ENCODE data around the gene CMTM8. TPM values are rescaled to one million over a fixed set of nuclear protein-coding genes. Genes with fewer than 3 reads are reported as not detected.

CMTM8 gene
- total and polyA plus RNA-seq, 4 donors = 0.89 to 4.6 (median 2.8) TPM

GRCh38 chr3:32360493-32360827 lies 122.0 kb downstream of the CMTM8 start:
- Histone ChIP-seq H3K36me3 (ENCODE audit: control insufficient read depth, insufficient read depth, low read length) (no peaks in the 10 kb centered on the region), H3K27ac (ENCODE audit: low read depth, low read length) (no peak overlapping the region), H3K9me3 (ENCODE audit: control insufficient read depth, insufficient read depth, low read length) (no peaks in the 10 kb centered on the region), H3K4me3 (ENCODE audit: low read depth, low read length) (no peak overlapping the region), H3K27me3 (ENCODE audit: control insufficient read depth, insufficient read depth, low read length) (no peaks in the 10 kb centered on the region), H3K4me1 (ENCODE audit: control insufficient read depth, insufficient read depth, low read length) (no peaks in the 10 kb centered on the region)
- 71% methylated on average over 4 of the region's 4 CpGs for WGBS (ENCODE audit: insufficient coverage)
- peak in 1 of 6 donors; percentile 62 for DNase-seq (ENCODE audit: low read depth in 4 of 6, low spot score in 6 of 6)

- WGBS (ENCODE audit: insufficient coverage) = 86% methylated on average over 3 of the region's 6 CpGs
- no peak overlapping the region for H3K4me3 ChIP-seq (ENCODE audit: low read depth, low read length)
- no peaks in the 10 kb centered on the region for H3K36me3 ChIP-seq (ENCODE audit: control insufficient read depth, insufficient read depth, low read length)
- H3K27ac ChIP-seq (ENCODE audit: low read depth, low read length) = no peak overlapping the region
- DNase-seq (ENCODE audit: low read depth in 4 of 6, low spot score in 6 of 6) = no peak
- H3K4me1 ChIP-seq (ENCODE audit: control insufficient read depth, insufficient read depth, low read length) = no peaks in the 10 kb centered on the region
- no peaks in the 10 kb centered on the region for H3K27me3 ChIP-seq (ENCODE audit: control insufficient read depth, insufficient read depth, low read length)
- H3K9me3 ChIP-seq (ENCODE audit: control insufficient read depth, insufficient read depth, low read length) = no peaks in the 10 kb centered on the region
Observed at GRCh38 chr3:32366638-32367397, 128.3 kb downstream of the CMTM8 start.

GRCh38 chr3:32367442-32367841 lies 129.0 kb downstream of the CMTM8 start:
- Histone ChIP-seq H3K27me3 (ENCODE audit: control insufficient read depth, insufficient read depth, low read length) (no peaks in the 10 kb centered on the region), H3K4me1 (ENCODE audit: control insufficient read depth, insufficient read depth, low read length) (no peaks in the 10 kb centered on the region), H3K27ac (ENCODE audit: low read depth, low read length) (no peak overlapping the region), H3K9me3 (ENCODE audit: control insufficient read depth, insufficient read depth, low read length) (no peaks in the 10 kb centered on the region), H3K4me3 (ENCODE audit: low read depth, low read length) (no peak overlapping the region), H3K36me3 (ENCODE audit: control insufficient read depth, insufficient read depth, low read length) (no peaks in the 10 kb centered on the region)
- no peak for DNase-seq (ENCODE audit: low read depth in 4 of 6, low spot score in 6 of 6)
- 97% methylated on average over 6 of the region's 10 CpGs for WGBS (ENCODE audit: insufficient coverage)

- Histone ChIP-seq H3K27me3 (ENCODE audit: control insufficient read depth, insufficient read depth, low read length) (peaks cover 6% of the 10 kb centered on the region), H3K36me3 (ENCODE audit: control insufficient read depth, insufficient read depth, low read length) (no peaks in the 10 kb centered on the region), H3K4me3 (ENCODE audit: low read depth, low read length) (no peak overlapping the region), H3K4me1 (ENCODE audit: control insufficient read depth, insufficient read depth, low read length) (no peaks in the 10 kb centered on the region), H3K27ac (ENCODE audit: low read depth, low read length) (no peak overlapping the region), H3K9me3 (ENCODE audit: control insufficient read depth, insufficient read depth, low read length) (no peaks in the 10 kb centered on the region)
- WGBS (ENCODE audit: insufficient coverage) = 89% methylated on average over 6 of the region's 7 CpGs
- no peak for DNase-seq (ENCODE audit: low read depth in 4 of 6, low spot score in 6 of 6)
Observed at GRCh38 chr3:32371461-32372212, 133.2 kb downstream of the CMTM8 start.

GRCh38 chr3:32372213-32372490 lies 133.7 kb downstream of the CMTM8 start:
- 97% methylated on average over 4 of the region's 4 CpGs for WGBS (ENCODE audit: insufficient coverage)
- no peaks in the 10 kb centered on the region for H3K4me1 ChIP-seq (ENCODE audit: control insufficient read depth, insufficient read depth, low read length)
- no peak for DNase-seq (ENCODE audit: low read depth in 4 of 6, low spot score in 6 of 6)
- H3K27me3 ChIP-seq (ENCODE audit: control insufficient read depth, insufficient read depth, low read length) = peaks cover 9% of the 10 kb centered on the region
- H3K9me3 ChIP-seq (ENCODE audit: control insufficient read depth, insufficient read depth, low read length) = no peaks in the 10 kb centered on the region
- H3K36me3 ChIP-seq (ENCODE audit: control insufficient read depth, insufficient read depth, low read length) = no peaks in the 10 kb centered on the region
- H3K4me3 ChIP-seq (ENCODE audit: low read depth, low read length) = no peak overlapping the region
- H3K27ac ChIP-seq (ENCODE audit: low read depth, low read length) = no peak overlapping the region

GRCh38 chr3:32373276-32373675 lies 134.8 kb downstream of the CMTM8 start:
- no peaks in the 10 kb centered on the region for H3K9me3 ChIP-seq (ENCODE audit: control insufficient read depth, insufficient read depth, low read length)
- no peak overlapping the region for H3K4me3 ChIP-seq (ENCODE audit: low read depth, low read length)
- no peaks in the 10 kb centered on the region for H3K4me1 ChIP-seq (ENCODE audit: control insufficient read depth, insufficient read depth, low read length)
- H3K36me3 ChIP-seq (ENCODE audit: control insufficient read depth, insufficient read depth, low read length) = no peaks in the 10 kb centered on the region
- peak in 1 of 6 donors; percentile 66 for DNase-seq (ENCODE audit: low read depth in 4 of 6, low spot score in 6 of 6)
- H3K27ac ChIP-seq (ENCODE audit: low read depth, low read length) = no peak overlapping the region
- H3K27me3 ChIP-seq (ENCODE audit: control insufficient read depth, insufficient read depth, low read length) = peaks cover 12% of the 10 kb centered on the region
- WGBS (ENCODE audit: insufficient coverage) = 78% methylated on average over 2 of the region's 5 CpGs

GRCh38 chr3:32373844-32374243 lies 135.4 kb downstream of the CMTM8 start:
- WGBS (ENCODE audit: insufficient coverage) = no CpG with 5 or more reads among the region's 5 CpGs
- Histone ChIP-seq H3K4me3 (ENCODE audit: low read depth, low read length) (no peak overlapping the region), H3K4me1 (ENCODE audit: control insufficient read depth, insufficient read depth, low read length) (no peaks in the 10 kb centered on the region), H3K27ac (ENCODE audit: low read depth, low read length) (no peak overlapping the region), H3K36me3 (ENCODE audit: control insufficient read depth, insufficient read depth, low read length) (no peaks in the 10 kb centered on the region), H3K27me3 (ENCODE audit: control insufficient read depth, insufficient read depth, low read length) (peaks cover 12% of the 10 kb centered on the region), H3K9me3 (ENCODE audit: control insufficient read depth, insufficient read depth, low read length) (no peaks in the 10 kb centered on the region)
- DNase-seq (ENCODE audit: low read depth in 4 of 6, low spot score in 6 of 6) = no peak

GRCh38 chr3:32374788-32375595 lies 136.5 kb downstream of the CMTM8 start:
- Histone ChIP-seq H3K27me3 (ENCODE audit: control insufficient read depth, insufficient read depth, low read length) (peaks cover 15% of the 10 kb centered on the region), H3K36me3 (ENCODE audit: control insufficient read depth, insufficient read depth, low read length) (no peaks in the 10 kb centered on the region), H3K4me3 (ENCODE audit: low read depth, low read length) (no peak overlapping the region), H3K9me3 (ENCODE audit: control insufficient read depth, insufficient read depth, low read length) (no peaks in the 10 kb centered on the region), H3K27ac (ENCODE audit: low read depth, low read length) (no peak overlapping the region), H3K4me1 (ENCODE audit: control insufficient read depth, insufficient read depth, low read length) (no peaks in the 10 kb centered on the region)
- DNase-seq (ENCODE audit: low read depth in 4 of 6, low spot score in 6 of 6) = peak; percentile 29 to 90 (median 65)
- 65% methylated on average over 6 of the region's 12 CpGs for WGBS (ENCODE audit: insufficient coverage)

- Histone ChIP-seq H3K4me1 (ENCODE audit: control insufficient read depth, insufficient read depth, low read length) (no peaks in the 10 kb centered on the region), H3K9me3 (ENCODE audit: control insufficient read depth, insufficient read depth, low read length) (no peaks in the 10 kb centered on the region), H3K27me3 (ENCODE audit: control insufficient read depth, insufficient read depth, low read length) (peaks cover 15% of the 10 kb centered on the region), H3K27ac (ENCODE audit: low read depth, low read length) (no peak overlapping the region), H3K36me3 (ENCODE audit: control insufficient read depth, insufficient read depth, low read length) (no peaks in the 10 kb centered on the region), H3K4me3 (ENCODE audit: low read depth, low read length) (no peak overlapping the region)
- 90% methylated on average over 2 of the region's 5 CpGs for WGBS (ENCODE audit: insufficient coverage)
- DNase-seq (ENCODE audit: low read depth in 4 of 6, low spot score in 6 of 6) = no peak
Observed at GRCh38 chr3:32375596-32375930, 137.1 kb downstream of the CMTM8 start.

All from spinal cord (tissue), 10 donors.